Heart right ventricle (tissue), 16 donors: ENCODE data around the gene STK31. TPM values are rescaled to one million over a fixed set of nuclear protein-coding genes. Genes with fewer than 3 reads are reported as not detected.
"Not testable (repeated sequence)": the region's sequence is repeated elsewhere in the genome, so short reads cannot be mapped to it uniquely, and the experiment has no call there.

Source experiments
- ATAC-seq, 8 donors: fragments of 200-7000 bp; cut with Tn5 transposase; one replicate each; pipeline ENCODE4 v1.9.1; 2020; ENCODE audit warnings: mild to moderate bottlenecking in 8 of 8, moderate library complexity in 8 of 8, moderate number of reproducible peaks in 1 of 8
- DNase-seq, 2 donors: peaks; one replicate each; pipeline ENCODE4 v3.0.0-alpha.2; 2020
- H3K27ac ChIP-seq, 10 donors: fragments of 200-600 bp; sonication (generic) in 2 of 10; one replicate each; pipeline versions ENCODE4 v1.5.0 to v1.8.0; 2020 to 2022; ENCODE audit warnings: mild to moderate bottlenecking in 3 of 10
- H3K27me3 ChIP-seq, 7 donors: fragments of 200-600 bp; one replicate each; pipeline ENCODE4 v1.8.0; 2021 to 2022; ENCODE audit warnings: mild to moderate bottlenecking in 2 of 7
- H3K36me3 ChIP-seq, 9 donors: fragments of 200-600 bp; sonication (generic) in 1 of 9; one replicate each; pipeline versions ENCODE4 v1.5.0 to v1.8.0; 2020 to 2022; ENCODE audit warnings: mild to moderate bottlenecking in 2 of 9
- H3K4me1 ChIP-seq, 9 donors: fragments of 200-600 bp; sonication (generic) in 1 of 9; one replicate each; pipeline versions ENCODE4 v1.5.0 to v1.8.0; 2020 to 2022; ENCODE audit warnings: mild to moderate bottlenecking in 4 of 9
- H3K4me3 ChIP-seq, 10 donors: fragments of 200-600 bp; sonication (generic) in 2 of 10; one replicate each; pipeline versions ENCODE4 v1.5.0 to v1.8.0; 2020 to 2022; ENCODE audit warnings: mild to moderate bottlenecking in 7 of 10, moderate library complexity in 2 of 10
- H3K9me3 ChIP-seq, 11 donors: fragments of 200-600 bp in 10 of 11; sonication (generic) in 2 of 11; one replicate each; pipeline versions ENCODE4 v1.5.0 to v1.8.0; 2013 to 2022; ENCODE audit warnings: mild to moderate bottlenecking in 2 of 11, control low read depth in 1 of 11, moderate library complexity in 1 of 11
- WGBS, 2 donors: extraction: QIAGEN DNeasy Blood & Tissue Kit; methylation state at CpG; one replicate each; pipeline ENCODE4 v1.1.7; 2013; ENCODE audit warnings: inconsistent platforms in 1 of 2; 5-methylcytosine and 5-hydroxymethylcytosine counted together
- intact Hi-C, 10 donors: fragments of 100-400 bp; cut with DNase I; formaldehyde crosslinking; loops; one replicate each; pipeline versions ENCODE4 v1.11.1 to v1.14.2; 2022
- polyA plus RNA-seq, 2 donors: library from polyadenylated mRNA; stranded (reverse); fragments of 200-250 nt; gene quantifications; one replicate each; pipeline ENCODE4 v1.2.3, GENCODE V29; 2013
- total RNA-seq, 10 donors: library from RNA; stranded (reverse); fragmentation: NEBNext Ultra II Directional in 3 of 10; extraction: Animal tissue kit (Norgen Biotek cat#: 25700) in 3 of 10; gene quantifications; one replicate each; pipeline versions ENCODE4 v1.2.1 to v1.2.4, GENCODE V29; 2021 to 2023
- TF ChIP-seq, protein P1 (sequence below), 9 donors: fragments of 200-600 bp; sonication (generic) in 2 of 9; IDR thresholded peaks; one replicate each; pipeline versions ENCODE4 v1.5.0 to v1.8.0; 2021 to 2022; ENCODE audit warnings: antibody characterized with exemption in 9 of 9, mild to moderate bottlenecking in 5 of 9, moderate library complexity in 1 of 9
- donor health status: Arrhythmogenic right ventricular cardiomyopathy.
- donor health status: ischemic (EF 13 %, LVEDD 7.1; RV severe dilation, severe dysfunction).
- donor health status: healthy with polysubstance abuse.
- donor health status: DM: no; HTN: yes; CAD: no.
- donor health status: DM: no; HTN: no; CAD: no.
- donor health status: ischemic (EF 25% LVEDD 6.9; RV normal size, moderate dysfunction).
- donor health status: ischemic (EF 25% LVEDD 5.7; RV mildly dilated, moderate dysfunction).
- donor health status: healthy.
- donor health status: DM: yes; HTN: yes; CAD: no.
- donor health status: Ischemic cardiomyopathy.
- donor health status: ischemic (EF 35%, LVEDD 5.7; RV mildly dilated, moderate dysfunction).
- donor health status: nonischemic (EF 11% LVEDD 7.7; RV severe dilation, severe dysfunction).
- donor health status: DM: yes; HTN: yes; CAD: no.
- donor health status: PGD.
- donor health status: ischemic (EF 29% LVEDD 5.4; RV normal size, mild dysfunction).
- donor health status: nonischemic (EF 23%, LVEDD 6.1; RV moderate dilation, normal function).

The STK31 gene
- total and polyA plus RNA-seq, 12 donors, result 0.04 to 0.72 (median 0.20) TPM; not detected in 6

DNA sequence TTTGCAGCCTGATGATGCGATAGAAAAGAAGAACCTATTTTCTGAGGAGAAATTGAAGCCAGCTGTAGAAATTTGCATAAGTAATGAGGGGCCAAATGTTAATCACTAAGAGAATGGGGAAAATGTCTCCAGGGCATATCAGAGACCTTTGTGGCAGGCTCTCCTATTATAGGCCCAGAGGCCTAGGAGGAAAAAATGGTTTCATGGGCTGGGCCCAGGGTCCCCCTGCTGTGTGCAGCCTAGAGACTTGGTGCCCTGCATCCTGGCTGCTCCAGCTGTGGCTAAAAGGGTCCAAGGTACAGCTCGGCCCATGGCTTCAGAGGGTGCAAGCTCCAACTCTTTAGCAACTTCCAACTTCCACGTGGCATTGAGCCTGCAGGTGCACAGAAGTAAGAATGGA lies 123.4 kb downstream of the STK31 start:
- WGBS, 2 donors, result 70 to 78% methylated on average over 3 of the region's 3 CpGs
- Histone ChIP-seq H3K4me1 (no peaks in the 10 kb centered on the region), H3K27me3 (no peaks in the 10 kb centered on the region), H3K36me3 (no peaks in the 10 kb centered on the region), H3K27ac (no peak overlapping the region), H3K4me3 (no peak overlapping the region), H3K9me3 (peaks cover 0 to 83% (median 24%) of the 10 kb centered on the region in 11 donors)
- DNase-seq (no peak), ATAC-seq (no peak)
- TF ChIP-seq, protein P1, sequence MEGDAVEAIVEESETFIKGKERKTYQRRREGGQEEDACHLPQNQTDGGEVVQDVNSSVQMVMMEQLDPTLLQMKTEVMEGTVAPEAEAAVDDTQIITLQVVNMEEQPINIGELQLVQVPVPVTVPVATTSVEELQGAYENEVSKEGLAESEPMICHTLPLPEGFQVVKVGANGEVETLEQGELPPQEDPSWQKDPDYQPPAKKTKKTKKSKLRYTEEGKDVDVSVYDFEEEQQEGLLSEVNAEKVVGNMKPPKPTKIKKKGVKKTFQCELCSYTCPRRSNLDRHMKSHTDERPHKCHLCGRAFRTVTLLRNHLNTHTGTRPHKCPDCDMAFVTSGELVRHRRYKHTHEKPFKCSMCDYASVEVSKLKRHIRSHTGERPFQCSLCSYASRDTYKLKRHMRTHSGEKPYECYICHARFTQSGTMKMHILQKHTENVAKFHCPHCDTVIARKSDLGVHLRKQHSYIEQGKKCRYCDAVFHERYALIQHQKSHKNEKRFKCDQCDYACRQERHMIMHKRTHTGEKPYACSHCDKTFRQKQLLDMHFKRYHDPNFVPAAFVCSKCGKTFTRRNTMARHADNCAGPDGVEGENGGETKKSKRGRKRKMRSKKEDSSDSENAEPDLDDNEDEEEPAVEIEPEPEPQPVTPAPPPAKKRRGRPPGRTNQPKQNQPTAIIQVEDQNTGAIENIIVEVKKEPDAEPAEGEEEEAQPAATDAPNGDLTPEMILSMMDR (IDR thresholded peaks at IDR 0.05), result no peak
- intact Hi-C loops, result no loop called here

DNA sequence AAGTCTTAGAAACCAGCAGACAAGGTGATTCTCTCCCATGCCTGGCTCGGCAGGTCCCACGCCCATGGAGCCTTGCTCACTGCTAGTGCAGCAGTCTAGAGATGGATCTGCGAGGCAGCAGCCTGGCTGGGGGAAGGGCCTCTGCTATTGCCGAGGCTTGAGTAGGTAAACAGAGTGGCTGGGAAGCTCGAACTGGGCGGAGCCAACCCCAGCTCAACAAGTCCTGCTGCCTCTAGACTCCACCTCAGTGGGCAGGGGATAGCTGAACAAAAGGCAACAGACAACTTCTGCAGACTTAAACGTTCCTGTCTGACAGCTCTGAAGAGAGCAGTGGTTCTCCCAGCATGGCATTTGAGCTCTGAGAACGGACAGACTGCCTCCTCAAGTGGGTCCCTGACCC lies 134.8 kb downstream of the STK31 start:
- intact Hi-C loops, H3K4me1 ChIP-seq, DNase-seq, ATAC-seq, H3K36me3 ChIP-seq, H3K27ac ChIP-seq, H3K27me3 ChIP-seq, H3K4me3 ChIP-seq: not testable (repeated sequence)
- peaks cover 0 to 83% (median 4%) of the 10 kb centered on the region in 11 donors for H3K9me3 ChIP-seq
- WGBS, 2 donors, result 76 to 78% methylated on average over 8 of the region's 8 CpGs

GRCh38 chr7:23852135-23852534 lies 142.1 kb downstream of the STK31 start:
- WGBS, 2 donors, result 32 to 59% methylated on average over 1 of the region's 1 CpG
- Histone ChIP-seq H3K27ac (no peak overlapping the region), H3K4me1 (no peaks in the 10 kb centered on the region), H3K36me3 (no peaks in the 10 kb centered on the region), H3K4me3 (no peak overlapping the region), H3K9me3 (peaks cover 0 to 55% (median 0%) of the 10 kb centered on the region in 11 donors), H3K27me3 (no peaks in the 10 kb centered on the region)
- TF ChIP-seq, protein P1 (IDR thresholded peaks at IDR 0.05), result no peak
- ATAC-seq (no peak), DNase-seq (no peak)
- intact Hi-C loops, result no loop called here

GRCh38 chr7:23852988-23853387 lies 143.0 kb downstream of the STK31 start:
- DNase-seq (no peak), ATAC-seq (no peak)
- WGBS, 2 donors, result 19 to 26% methylated on average over 2 of the region's 2 CpGs
- H3K27me3 ChIP-seq, result no peaks in the 10 kb centered on the region
- peaks cover 0 to 46% (median 0%) of the 10 kb centered on the region in 11 donors for H3K9me3 ChIP-seq
- H3K4me1 ChIP-seq, result no peaks in the 10 kb centered on the region
- H3K4me3 ChIP-seq, result no peak overlapping the region
- intact Hi-C loops, result no loop called here
- TF ChIP-seq, protein P1 (IDR thresholded peaks at IDR 0.05), result no peak
- H3K36me3 ChIP-seq, result no peaks in the 10 kb centered on the region
- H3K27ac ChIP-seq, result no peak overlapping the region

DNA sequence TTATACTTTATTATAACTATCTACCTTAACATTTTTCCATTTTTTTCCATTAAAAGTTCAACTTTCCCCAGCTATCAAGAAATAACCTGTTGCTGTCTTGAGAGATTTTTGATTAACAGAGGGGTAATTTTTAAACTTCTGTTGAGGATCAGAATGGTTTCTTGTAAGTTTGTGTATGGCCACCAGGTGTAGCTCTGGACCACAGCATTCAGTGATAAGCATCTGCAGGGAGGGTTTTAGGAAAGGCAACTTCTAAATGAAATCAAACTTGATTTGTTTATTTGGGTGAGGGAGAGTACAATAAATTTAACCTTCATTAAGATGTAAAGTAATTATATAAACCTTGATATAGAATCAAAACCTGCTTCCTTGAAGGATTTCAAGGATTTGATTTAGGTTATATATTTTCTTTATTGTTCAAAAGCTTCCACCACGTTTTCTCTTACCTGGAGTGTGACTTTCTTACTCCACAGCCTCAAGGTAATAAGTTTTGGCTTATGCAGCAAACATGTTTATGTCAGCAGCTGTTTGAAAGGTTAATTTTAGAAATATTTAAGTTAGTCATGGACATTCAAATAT lies 153.3 kb downstream of the STK31 start:
- TF ChIP-seq, protein P1 (IDR thresholded peaks at IDR 0.05), result peak in 4 of 9 donors; percentile 15 to 48 (median 29)
- intact Hi-C loops, result no loop called here
- Histone ChIP-seq H3K27ac (no peak overlapping the region), H3K9me3 (peaks cover 0 to 18% (median 0%) of the 10 kb centered on the region in 11 donors), H3K27me3 (no peaks in the 10 kb centered on the region), H3K36me3 (no peaks in the 10 kb centered on the region), H3K4me3 (no peak overlapping the region), H3K4me1 (no peaks in the 10 kb centered on the region)
- DNase-seq (no peak), ATAC-seq (no peak)
- 50 to 52% methylated on average over 1 of the region's 1 CpG for WGBS, 2 donors
